Vagina (tissue), 2 donors: Measurements from ENCODE around the gene UBN1. TPM values are rescaled to one million over a fixed set of nuclear protein-coding genes. Genes with fewer than 3 reads are reported as not detected.

ENCODE experiments used
- DNase-seq, 2 donors: peaks; one replicate each; pipeline ENCODE4 v3.0.0-alpha.2; 2017; ENCODE audit errors: extremely low spot score in 2 of 2
- H3K27ac ChIP-seq: fragments of 200-600 bp; sonication (generic); one replicate; pipeline ENCODE4 v1.5.1; 2019
- H3K27me3 ChIP-seq: fragments of 200-600 bp; sonication (generic); one replicate; pipeline ENCODE4 v1.5.1; 2019
- H3K36me3 ChIP-seq, 2 donors: fragments of 200-600 bp; sonication (generic); one replicate each; pipeline ENCODE4 v1.5.1; 2017 to 2019
- H3K4me1 ChIP-seq: fragments of 200-600 bp; sonication (generic); one replicate; pipeline ENCODE4 v1.5.1; 2019
- H3K4me3 ChIP-seq, 2 donors: fragments of 200-600 bp; sonication (generic); 1 replicate in 1 of 2; 2 replicates in 1 of 2; pipeline ENCODE4 v1.5.1; 2016 to 2019
- H3K9me3 ChIP-seq: fragments of 200-600 bp; sonication (generic); one replicate; pipeline ENCODE4 v1.5.1; 2019
- CTCF ChIP-seq, 3 experiments: fragments of 450-650 bp in 2 of 3; fragments of 200-600 bp in 1 of 3; sonication (generic) in 1 of 3; IDR thresholded peaks; one replicate each; pipeline ENCODE4 v1.5.1; 2017 to 2019; ENCODE audit warnings: antibody characterized with exemption in 3 of 3, mild to moderate bottlenecking in 2 of 3, moderate library complexity in 2 of 3
- POLR2A ChIP-seq, 2 donors: fragments of 450-650 bp; IDR thresholded peaks; one replicate each; pipeline ENCODE4 v1.6.1; 2017; ENCODE audit warnings: antibody characterized with exemption in 2 of 2, mild to moderate bottlenecking in 2 of 2, moderate library complexity in 2 of 2
- POLR2AphosphoS5 ChIP-seq, 2 donors: sonication (generic); formaldehyde crosslinking; IDR thresholded peaks; one replicate each; pipeline ENCODE4 v1.9.0; 2017; ENCODE audit warnings: antibody characterized with exemption in 2 of 2, mild to moderate bottlenecking in 2 of 2, low read depth in 1 of 2; ENCODE audit not compliant: insufficient read depth in 1 of 2
- intact Hi-C: fragments of 100-400 bp; cut with DNase I; formaldehyde crosslinking; loops from one replicate; pipeline ENCODE4 v1.15.1; 2023
- total RNA-seq: library from RNA; depleted of rRNA; stranded (reverse); fragments of >200 nt; gene quantifications from one replicate; pipeline ENCODE4 v1.2.3, GENCODE V29; 2016

The UBN1 gene
- total RNA-seq, 1 donor from 2014 or later, result 17.2 TPM

- Histone ChIP-seq H3K4me3 (peak overlapping the region in 1 of 2 donors; percentile 68), H3K4me1 (peaks cover 30% of the 10 kb centered on the region), H3K27ac (no peak overlapping the region), H3K27me3 (no peaks in the 10 kb centered on the region), H3K36me3 (peaks cover 0 to 27% of the 10 kb centered on the region in 2 donors), H3K9me3 (no peaks in the 10 kb centered on the region)
- intact Hi-C loops, result no loop called here
- TF ChIP-seq POLR2AphosphoS5 (IDR thresholded peaks at IDR 0.05; ENCODE audit: insufficient read depth in 1 of 2, low read depth in 1 of 2) (no peak), POLR2A (IDR thresholded peaks at IDR 0.05) (no peak), CTCF (IDR thresholded peaks at IDR 0.05) (no peak)
- no peak for DNase-seq
Observed at GRCh38 chr16:4803401-4803844, 43.9 kb upstream of the UBN1 start.

GRCh38 chr16:4803898-4804762 lies 43.2 kb upstream of the UBN1 start:
- H3K27ac ChIP-seq, result no peak overlapping the region
- no peak overlapping the region for H3K4me3 ChIP-seq
- no peak for DNase-seq
- TF ChIP-seq POLR2AphosphoS5 (IDR thresholded peaks at IDR 0.05; ENCODE audit: insufficient read depth in 1 of 2, low read depth in 1 of 2), result no peak
- TF ChIP-seq CTCF (IDR thresholded peaks at IDR 0.05), result no peak
- no peak for TF ChIP-seq POLR2A (IDR thresholded peaks at IDR 0.05)
- intact Hi-C loops, result no loop called here
- no peaks in the 10 kb centered on the region for H3K27me3 ChIP-seq
- no peaks in the 10 kb centered on the region for H3K9me3 ChIP-seq
- peaks cover 0 to 28% of the 10 kb centered on the region in 2 donors for H3K36me3 ChIP-seq
- H3K4me1 ChIP-seq, result peaks cover 30% of the 10 kb centered on the region

GRCh38 chr16:4805231-4805630 lies 42.0 kb upstream of the UBN1 start:
- Histone ChIP-seq H3K4me3 (no peak overlapping the region), H3K4me1 (peaks cover 26% of the 10 kb centered on the region), H3K27me3 (no peaks in the 10 kb centered on the region), H3K36me3 (peaks cover 0 to 39% of the 10 kb centered on the region in 2 donors), H3K9me3 (no peaks in the 10 kb centered on the region), H3K27ac (no peak overlapping the region)
- DNase-seq, result no peak
- TF ChIP-seq POLR2A (IDR thresholded peaks at IDR 0.05) (no peak), CTCF (IDR thresholded peaks at IDR 0.05) (no peak), POLR2AphosphoS5 (IDR thresholded peaks at IDR 0.05; ENCODE audit: insufficient read depth in 1 of 2, low read depth in 1 of 2) (no peak)
- intact Hi-C loops, result no loop called here

- Histone ChIP-seq H3K4me1 (peaks cover 15% of the 10 kb centered on the region), H3K9me3 (no peaks in the 10 kb centered on the region), H3K36me3 (peaks cover 0 to 48% of the 10 kb centered on the region in 2 donors), H3K27ac (no peak overlapping the region), H3K27me3 (no peaks in the 10 kb centered on the region), H3K4me3 (no peak overlapping the region)
- TF ChIP-seq POLR2AphosphoS5 (IDR thresholded peaks at IDR 0.05; ENCODE audit: insufficient read depth in 1 of 2, low read depth in 1 of 2), result no peak
- TF ChIP-seq CTCF (IDR thresholded peaks at IDR 0.05), result no peak
- no peak for TF ChIP-seq POLR2A (IDR thresholded peaks at IDR 0.05)
- intact Hi-C loops, result no loop called here
- no peak for DNase-seq
Observed at GRCh38 chr16:4806280-4806679, 41.0 kb upstream of the UBN1 start.

- no peak for TF ChIP-seq POLR2A (IDR thresholded peaks at IDR 0.05)
- no peak for TF ChIP-seq CTCF (IDR thresholded peaks at IDR 0.05)
- no peak for TF ChIP-seq POLR2AphosphoS5 (IDR thresholded peaks at IDR 0.05; ENCODE audit: insufficient read depth in 1 of 2, low read depth in 1 of 2)
- no peaks in the 10 kb centered on the region for H3K9me3 ChIP-seq
- no peak overlapping the region for H3K4me3 ChIP-seq
- DNase-seq, result no peak
- no peaks in the 10 kb centered on the region for H3K4me1 ChIP-seq
- intact Hi-C loops, result no loop called here
- peaks cover 0 to 81% of the 10 kb centered on the region in 2 donors for H3K36me3 ChIP-seq
- no peak overlapping the region for H3K27ac ChIP-seq
- no peaks in the 10 kb centered on the region for H3K27me3 ChIP-seq
Observed at GRCh38 chr16:4811242-4811641, 36.0 kb upstream of the UBN1 start.
